Measurements from ENCODE around the gene TMC2.

The TMC2 gene

DNA sequence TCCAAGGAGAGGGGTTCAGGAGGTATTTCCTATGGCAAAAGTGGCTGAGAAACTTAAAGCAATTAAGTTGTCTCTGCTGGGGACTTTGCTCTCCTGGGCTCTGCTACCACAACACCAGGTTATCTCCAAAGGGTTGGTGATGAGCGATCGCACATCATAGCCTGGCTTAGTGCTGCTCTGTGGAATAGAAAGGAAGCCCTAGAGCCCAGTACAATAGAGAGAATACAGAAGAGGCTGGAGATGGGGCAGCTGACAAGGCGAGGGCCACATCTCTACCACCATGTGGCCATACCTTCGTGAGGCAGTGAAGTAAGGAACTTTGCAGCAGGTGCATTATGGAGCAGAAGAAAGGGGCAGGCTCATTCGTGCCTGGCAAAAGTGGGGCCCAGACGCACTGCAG is 8.6 kb upstream of the TMC2 start:
- in situ Hi-C loops (cut with HindIII; ENCODE audit: low sequenced_read_pairs) = no loop called here
- TF ChIP-seq, protein P1, sequence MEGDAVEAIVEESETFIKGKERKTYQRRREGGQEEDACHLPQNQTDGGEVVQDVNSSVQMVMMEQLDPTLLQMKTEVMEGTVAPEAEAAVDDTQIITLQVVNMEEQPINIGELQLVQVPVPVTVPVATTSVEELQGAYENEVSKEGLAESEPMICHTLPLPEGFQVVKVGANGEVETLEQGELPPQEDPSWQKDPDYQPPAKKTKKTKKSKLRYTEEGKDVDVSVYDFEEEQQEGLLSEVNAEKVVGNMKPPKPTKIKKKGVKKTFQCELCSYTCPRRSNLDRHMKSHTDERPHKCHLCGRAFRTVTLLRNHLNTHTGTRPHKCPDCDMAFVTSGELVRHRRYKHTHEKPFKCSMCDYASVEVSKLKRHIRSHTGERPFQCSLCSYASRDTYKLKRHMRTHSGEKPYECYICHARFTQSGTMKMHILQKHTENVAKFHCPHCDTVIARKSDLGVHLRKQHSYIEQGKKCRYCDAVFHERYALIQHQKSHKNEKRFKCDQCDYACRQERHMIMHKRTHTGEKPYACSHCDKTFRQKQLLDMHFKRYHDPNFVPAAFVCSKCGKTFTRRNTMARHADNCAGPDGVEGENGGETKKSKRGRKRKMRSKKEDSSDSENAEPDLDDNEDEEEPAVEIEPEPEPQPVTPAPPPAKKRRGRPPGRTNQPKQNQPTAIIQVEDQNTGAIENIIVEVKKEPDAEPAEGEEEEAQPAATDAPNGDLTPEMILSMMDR (IDR thresholded peaks at IDR 0.05; ENCODE audit: low read depth, low read length, missing control alignments) = no peak
- no peak overlapping the region for H3K4me3 ChIP-seq (ENCODE audit: low read depth, low read length)
- no peak for DNase-seq (ENCODE audit: low read depth)

DNA sequence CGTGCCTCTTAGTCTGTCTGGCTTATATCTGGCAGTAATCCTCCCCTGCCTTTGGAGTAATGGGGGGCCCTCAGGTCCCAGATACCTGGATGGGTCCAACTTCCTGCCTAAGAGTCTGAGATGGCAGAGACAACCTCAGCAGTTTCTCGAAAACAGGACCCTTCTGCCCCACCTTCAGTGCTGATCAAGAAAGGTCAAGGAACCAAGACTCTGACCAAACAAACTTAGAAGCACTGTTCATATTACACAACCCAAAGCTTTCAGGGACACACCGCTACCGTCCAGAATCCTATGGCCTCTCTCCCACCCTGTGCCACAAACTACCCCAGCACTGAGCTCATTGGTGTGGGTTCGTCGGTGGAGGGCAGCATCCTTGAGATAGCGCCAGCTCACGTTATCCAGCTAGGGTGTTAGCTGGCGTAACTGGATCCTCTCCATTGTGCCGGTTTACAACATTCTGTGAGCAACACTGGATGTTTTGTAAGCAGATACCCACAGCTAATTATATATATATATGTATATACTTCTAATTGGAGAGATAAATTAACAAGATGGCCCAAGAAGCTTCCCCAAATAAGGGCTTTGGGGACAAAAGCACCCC is 7.6 kb upstream of the TMC2 start:
- no peak for DNase-seq (ENCODE audit: low read depth)
- TF ChIP-seq, protein P1 (IDR thresholded peaks at IDR 0.05; ENCODE audit: low read depth, low read length, missing control alignments) = no peak
- H3K4me3 ChIP-seq (ENCODE audit: low read depth, low read length) = no peak overlapping the region
- in situ Hi-C loops (cut with HindIII; ENCODE audit: low sequenced_read_pairs) = no loop called here

DNA sequence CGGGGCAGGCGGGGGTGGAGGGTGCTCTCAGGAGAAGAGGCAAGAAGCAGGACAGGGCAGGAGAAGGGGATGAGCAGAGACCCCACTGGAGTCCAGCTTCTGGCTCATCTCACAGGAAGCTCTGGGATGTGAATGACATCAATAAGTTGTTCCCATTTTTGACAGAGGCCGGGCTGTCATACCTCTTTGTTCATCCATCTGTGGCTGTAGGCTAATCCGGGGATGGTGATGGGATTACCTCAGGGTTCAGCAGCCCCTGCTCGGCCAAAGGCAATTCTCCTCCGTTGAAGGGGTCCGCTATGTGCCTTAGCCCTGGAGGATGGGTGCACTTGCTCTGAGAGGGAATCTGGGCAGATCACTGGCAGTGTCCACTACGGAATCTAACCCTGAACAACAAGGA is 3.3 kb upstream of the TMC2 start:
- no peak for DNase-seq (ENCODE audit: low read depth)
- H3K4me3 ChIP-seq (ENCODE audit: low read depth, low read length) = no peak overlapping the region
- in situ Hi-C loops (cut with HindIII; ENCODE audit: low sequenced_read_pairs) = no loop called here
- TF ChIP-seq, protein P1 (IDR thresholded peaks at IDR 0.05; ENCODE audit: low read depth, low read length, missing control alignments) = no peak

DNA sequence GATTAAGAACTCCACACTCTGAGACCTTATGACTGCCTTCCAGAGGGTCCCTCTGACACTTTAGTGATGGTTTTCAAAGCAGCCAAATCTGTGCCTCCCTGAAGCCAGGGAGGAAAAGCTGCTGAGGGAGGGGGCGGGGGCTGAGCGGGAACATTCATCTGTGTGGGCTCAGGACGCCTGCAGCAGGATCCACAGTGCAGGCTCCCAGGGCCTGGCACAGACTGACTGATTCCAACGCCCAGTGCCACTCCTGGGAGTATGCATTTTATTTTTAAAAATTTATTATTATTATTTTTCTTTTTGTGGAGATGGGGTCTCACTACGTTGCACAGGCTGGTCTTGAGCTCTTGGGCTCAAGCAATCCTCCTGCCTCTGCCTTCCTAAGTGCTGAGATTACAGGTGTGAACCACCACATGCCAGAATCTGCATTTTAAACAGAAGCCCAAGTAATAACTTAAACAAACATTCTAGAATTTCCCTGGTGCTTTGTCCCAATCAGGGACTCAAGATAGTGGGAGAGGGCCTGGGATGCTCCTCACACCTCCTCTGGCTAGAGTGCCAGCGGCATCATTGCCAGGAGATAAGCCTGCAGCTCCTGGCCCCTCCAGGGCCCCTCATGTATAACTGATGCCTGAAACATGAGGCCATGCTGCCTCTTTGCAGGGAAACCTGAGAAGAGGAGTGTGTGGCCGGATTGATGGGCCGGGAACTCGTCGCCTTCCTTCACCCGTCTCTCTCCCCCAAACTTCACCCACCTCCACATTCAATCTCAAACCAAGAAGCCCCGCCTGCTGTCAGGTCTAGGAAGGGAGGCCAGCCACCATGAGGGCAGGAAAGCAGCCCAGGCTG is 438 bp upstream of the TMC2 start:
- no peak for DNase-seq (ENCODE audit: low read depth)
- H3K4me3 ChIP-seq (ENCODE audit: low read depth, low read length) = no peak overlapping the region
- TF ChIP-seq, protein P1 (IDR thresholded peaks at IDR 0.05; ENCODE audit: low read depth, low read length, missing control alignments) = no peak
- in situ Hi-C loops (cut with HindIII; ENCODE audit: low sequenced_read_pairs) = no loop called here

DNA sequence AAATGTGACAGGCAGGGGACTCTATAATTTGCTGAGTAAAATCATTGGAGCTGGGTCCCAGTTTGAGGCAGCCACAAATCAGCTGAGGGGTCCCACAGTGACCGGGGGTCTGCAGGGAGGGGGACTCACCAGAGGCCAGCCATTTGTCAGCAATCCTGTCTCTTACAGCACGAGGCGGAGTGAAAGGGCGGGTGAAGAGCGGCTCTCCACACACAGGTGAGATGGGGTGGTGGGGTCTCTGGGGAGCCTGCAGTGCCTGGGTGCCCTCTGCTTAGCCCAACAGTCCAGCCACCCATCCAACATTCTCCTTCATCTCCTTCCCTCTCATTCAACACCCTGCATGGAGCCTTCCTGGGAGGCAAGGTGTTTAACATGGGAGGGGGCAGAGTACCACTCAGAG is 728 bp downstream of the TMC2 start:
- in situ Hi-C loops (cut with HindIII; ENCODE audit: low sequenced_read_pairs) = no loop called here
- DNase-seq (ENCODE audit: low read depth) = no peak
- TF ChIP-seq, protein P1 (IDR thresholded peaks at IDR 0.05; ENCODE audit: low read depth, low read length, missing control alignments) = no peak
- H3K4me3 ChIP-seq (ENCODE audit: low read depth, low read length) = no peak overlapping the region

DNA sequence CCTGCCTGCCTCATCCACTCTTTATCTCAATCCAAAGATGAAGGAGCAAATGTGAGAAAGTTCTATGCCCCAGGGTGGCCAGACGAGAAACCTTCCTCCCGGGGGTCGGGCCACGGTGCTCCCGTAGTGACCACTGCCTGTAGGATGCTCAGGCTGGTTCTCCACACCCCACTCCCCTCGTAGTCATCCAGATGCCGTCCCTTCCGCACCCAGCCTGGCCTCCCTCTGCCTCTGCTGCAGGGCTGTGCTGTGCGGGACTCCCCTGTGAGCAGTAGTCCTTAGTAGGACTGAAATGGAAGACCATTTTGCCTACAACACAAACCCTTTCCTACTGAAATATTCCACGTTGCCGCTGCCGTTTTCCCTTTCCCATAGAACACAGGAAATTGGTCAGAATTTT is 2.0 kb downstream of the TMC2 start:
- in situ Hi-C loops (cut with HindIII; ENCODE audit: low sequenced_read_pairs) = no loop called here
- TF ChIP-seq, protein P1 (IDR thresholded peaks at IDR 0.05; ENCODE audit: low read depth, low read length, missing control alignments) = no peak
- H3K4me3 ChIP-seq (ENCODE audit: low read depth, low read length) = no peak overlapping the region
- DNase-seq (ENCODE audit: low read depth) = no peak

Data from astrocyte of the cerebellum (primary cell).